K562 (cell line): ENCODE results near the gene NRAP. TPM values are rescaled to one million over a fixed set of nuclear protein-coding genes. Genes with fewer than 3 reads are reported as not detected.

Experiments
- ATAC-seq: fragments of 200-7000 bp; cut with Tn5 transposase; 3 replicates; pipeline ENCODE4 v1.9.1; 2020; ENCODE audit warnings: moderate library complexity
- BruUV-seq: library from RNA; stranded (reverse); fragments of 400-500 nt; replicated peaks from 2 replicates; lab custom pipeline; 2021; lab: Mats Ljungman, UMichigan
- CTCF ChIA-PET: fragments of 300-600 bp; formaldehyde crosslinking; extraction: SDS; loops from one replicate; lab custom pipeline; 2021; ENCODE audit warnings: low intra/inter-chr PET ratio; lab: Yijun Ruan, JAX
- POLR2A ChIA-PET: fragments of 300-600, 350-650 bp; sonication (Branson Sonifier 250); formaldehyde crosslinking; extraction: SDS; loops from one replicate; lab custom pipeline; 2021; ENCODE audit warnings: antibody characterized with exemption, inconsistent platforms; lab: Yijun Ruan, JAX
- DNase-seq, 4 experiments: peaks; one replicate each; pipeline versions ENCODE4 v3.0.0 to v3.0.0-alpha.2; 2011 to 2018; ENCODE audit warnings: low spot score in 3 of 4, mixed read lengths in 3 of 4; ENCODE audit errors: extremely low read depth in 1 of 4
- FAIRE-seq: peaks from 2 replicates; lab custom pipeline; 2011; peaks lifted over from hg19 to GRCh38; lab: Jason Lieb, UNC
- H2AFZ ChIP-seq: 2 replicates; pipeline ENCODE4 v1.6.0; 2011; ENCODE audit warnings: low read depth, low read length, control low read depth, inconsistent platforms
- H3K27ac ChIP-seq: fragments of 200-600 bp; 3 replicates; pipeline ENCODE4 v1.8.0; 2011; ENCODE audit warnings: low read depth, mild to moderate bottlenecking, control low read depth, inconsistent platforms, low read length, moderate library complexity, mixed read lengths; ENCODE audit errors: extremely low read depth
- H3K27me3 ChIP-seq, 2 experiments: fragments of 300-600 bp in 1 of 2; 2 replicates in 1 of 2; 3 replicates in 1 of 2; pipeline versions ENCODE4 v1.6.0 to v1.8.0; 2011; ENCODE audit warnings: inconsistent platforms in 2 of 2, low read length in 2 of 2, mild to moderate bottlenecking in 1 of 2, mixed read lengths in 1 of 2, moderate library complexity in 1 of 2; ENCODE audit not compliant: control insufficient read depth in 2 of 2, insufficient read depth in 2 of 2
- H3K36me3 ChIP-seq: fragments of 300-600 bp; 3 replicates; pipeline ENCODE4 v1.8.0; 2011; ENCODE audit warnings: mild to moderate bottlenecking, low read length, inconsistent platforms; ENCODE audit not compliant: control insufficient read depth, insufficient read depth
- H3K4me1 ChIP-seq, 2 experiments: fragments of 200-600 bp in 1 of 2; replicated peaks in 1 of 2; 2 replicates in 1 of 2; 3 replicates in 1 of 2; pipeline versions ENCODE4 v1.5.1 to v1.8.0; 2011; ENCODE audit warnings: inconsistent platforms in 2 of 2, low read length in 2 of 2, mild to moderate bottlenecking in 1 of 2, mixed read lengths in 1 of 2, moderate library complexity in 1 of 2; ENCODE audit not compliant: control insufficient read depth in 2 of 2, insufficient read depth in 2 of 2
- H3K4me2 ChIP-seq: 2 replicates; pipeline ENCODE4 v1.6.1; 2011; ENCODE audit warnings: low read length, control low read depth, inconsistent platforms, mixed read lengths; ENCODE audit not compliant: insufficient read depth
- H3K4me3 ChIP-seq: fragments of 200-600 bp; sonication (generic), shearing (Covaris generic); 2 replicates; pipeline ENCODE4 v1.5.1; 2016; ENCODE audit warnings: control low read depth, inconsistent platforms
- H3K79me2 ChIP-seq: fragments of 200-600 bp; 3 replicates; pipeline ENCODE4 v1.8.0; 2011; ENCODE audit warnings: low read length, inconsistent platforms; ENCODE audit not compliant: control insufficient read depth, insufficient read depth
- H3K9ac ChIP-seq, 2 experiments: 2 replicates each; pipeline versions ENCODE4 v1.6.0 to v1.6.1; 2011; ENCODE audit warnings: low read depth in 2 of 2, low read length in 2 of 2, control low read depth in 1 of 2, inconsistent platforms in 1 of 2, mild to moderate bottlenecking in 1 of 2, mixed read lengths in 1 of 2; ENCODE audit not compliant: insufficient read depth in 1 of 2
- H3K9me1 ChIP-seq: one replicate; pipeline ENCODE4 v1.6.0; 2011; ENCODE audit warnings: inconsistent platforms, mild to moderate bottlenecking, low read length, moderate library complexity; ENCODE audit not compliant: control insufficient read depth, insufficient read depth
- H3K9me3 ChIP-seq: replicated peaks from 2 replicates; pipeline ENCODE4 v1.5.1; 2011; ENCODE audit warnings: low read depth, low read length, inconsistent platforms; ENCODE audit not compliant: control insufficient read depth, insufficient read depth
- H4K20me1 ChIP-seq: replicated peaks from 2 replicates; pipeline ENCODE4 v1.6.1; 2011; ENCODE audit warnings: low read length, inconsistent platforms, mixed read lengths; ENCODE audit not compliant: control insufficient read depth, insufficient read depth
- DACH1 ChIP-seq: fragments of 450-650 bp; IDR thresholded peaks from 2 replicates; pipeline ENCODE4 v1.6.1; 2018; ENCODE audit not compliant: partially characterized antibody
- ERF ChIP-seq: fragments of 450-650 bp; formaldehyde crosslinking; IDR thresholded peaks from 2 replicates; pipeline ENCODE4 v1.4.0; 2020; ENCODE audit warnings: mild to moderate bottlenecking, mixed read lengths
- KDM1A ChIP-seq, 2 experiments: fragments of 450-650 bp; IDR thresholded peaks; 2 replicates each; pipeline ENCODE4 v1.6.1; 2016; ENCODE audit warnings: mild to moderate bottlenecking in 2 of 2
- SAFB ChIP-seq: fragments of 200-400 bp; formaldehyde crosslinking; IDR thresholded peaks from 2 replicates; pipeline ENCODE4 v1.6.1; 2017; ENCODE audit warnings: low read depth, low read length, borderline replicate concordance
- SIN3A ChIP-seq, 2 experiments: fragments of 150-350 bp in 1 of 2; IDR thresholded peaks; 2 replicates each; pipeline ENCODE4 v1.6.1; 2011 to 2016; ENCODE audit warnings: borderline replicate concordance in 2 of 2, low read depth in 2 of 2, low read length in 2 of 2, mild to moderate bottlenecking in 2 of 2, moderate library complexity in 2 of 2; ENCODE audit not compliant: control insufficient read depth in 1 of 2
- ZFP30 ChIP-seq: fragments of 250-450 bp; sonication (Bioruptor Pico); IDR thresholded peaks from 2 replicates; pipeline ENCODE4 v1.8.0; 2022; ENCODE audit warnings: moderate library complexity, mild to moderate bottlenecking, inconsistent platforms, borderline replicate concordance
- ZNF699 ChIP-seq: fragments of 250-450 bp; sonication (Bioruptor Pico); IDR thresholded peaks from 2 replicates; pipeline ENCODE4 v1.8.0; 2021; ENCODE audit warnings: mild to moderate bottlenecking, moderate library complexity; ENCODE audit not compliant: insufficient replicate concordance
- WGBS: fragments of 100-300 bp; shearing (Covaris generic); methylation state at CpG from one replicate; pipeline ENCODE4 v1.1.6; 2016; ENCODE audit warnings: low coverage, mixed read lengths; ENCODE audit not compliant: insufficient coverage; ENCODE audit errors: missing lambda C conversion rate; 5-methylcytosine and 5-hydroxymethylcytosine counted together
- in situ Hi-C: fragments of 300-500 bp; cut with MboI; formaldehyde crosslinking; loops from 4 replicates; pipeline ENCODE4 v1.15.0; 2018; ENCODE audit warnings: inconsistent platforms, mixed read lengths
- intact Hi-C: fragments of 100-400 bp; cut with micrococcal nuclease; formaldehyde crosslinking; loops from 2 replicates; pipeline ENCODE4 v1.14.2; 2022
- polyA plus RNA-seq, 8 experiments: library from polyadenylated mRNA; depleted of rRNA in 4 of 8; stranded (reverse) in 5 of 8; unstranded in 3 of 8; fragments of >200 nt; fragmentation: Nextera tagmentation in 2 of 8; fragmentation: Illumina TruSeq in 1 of 8; extraction: Ambion mirVana in 2 of 8; extraction: Trizol in 1 of 8; gene quantifications; 2 replicates each; pipeline versions ENCODE4 v1.2.1 to v1.2.3, GENCODE V29; 2011 to 2014; ENCODE audit warnings: inconsistent platforms in 1 of 8, missing spikeins in 1 of 8
- total RNA-seq, 7 experiments: library from RNA; depleted of rRNA in 6 of 7; stranded (reverse); fragments of >200 nt in 6 of 7; fragmentation: Illumina TruSeq in 2 of 7; extraction: Trizol in 2 of 7; gene quantifications; 2 replicates each; pipeline versions ENCODE4 v1.2.1 to v1.2.3, GENCODE V29; 2011 to 2021; ENCODE audit warnings: low replicate concordance in 1 of 7
- TF ChIP-seq, protein P1 (sequence below): fragments of 450-650 bp; IDR thresholded peaks from 2 replicates; pipeline ENCODE4 v1.6.1; 2016; ENCODE audit warnings: borderline replicate concordance
- TF ChIP-seq, protein P2 (sequence below): fragments of 450-650 bp; IDR thresholded peaks from 2 replicates; pipeline ENCODE4 v1.6.1; 2016; ENCODE audit warnings: mild to moderate bottlenecking
- TF ChIP-seq, protein P3 (sequence below): sonication (generic); formaldehyde crosslinking; IDR thresholded peaks from 2 replicates; pipeline ENCODE4 v1.9.0; 2022; ENCODE audit warnings: mild to moderate bottlenecking, missing genetic modification reagents

Gene NRAP
- total and polyA plus RNA-seq, 9 of the 15 experiments (the other 6 are each of a cell fraction or from before 2014, with no cell fraction given) = not detected

DNA sequence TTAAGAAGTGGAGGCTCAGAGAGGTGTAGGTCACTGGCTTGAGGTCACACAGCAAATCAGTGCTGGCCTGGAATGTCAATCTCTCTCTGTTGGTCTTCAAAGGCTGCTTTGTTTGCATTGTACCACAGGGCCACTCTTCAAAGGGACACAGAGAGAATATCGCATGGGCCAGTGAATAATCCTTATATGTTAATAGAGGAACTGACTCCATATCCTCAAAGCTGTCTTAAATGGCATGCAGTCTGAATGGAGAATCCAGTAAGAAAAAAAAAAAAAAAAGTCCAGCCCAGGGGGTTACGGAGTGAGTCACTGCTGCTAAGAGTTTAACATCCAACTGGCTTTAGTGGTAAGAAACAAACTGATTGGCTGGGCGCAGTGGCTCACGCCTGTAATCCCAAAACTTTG, 54.1 kb downstream of the NRAP start:
- TF ChIP-seq SIN3A (IDR thresholded peaks at IDR 0.05; ENCODE audit: borderline replicate concordance in 2 of 2, control insufficient read depth in 1 of 2, low read depth in 2 of 2, low read length in 2 of 2) = no peak
- TF ChIP-seq KDM1A (IDR thresholded peaks at IDR 0.05) = 0 out of 4 replicates have a peak, but pooled peaks of 1 of the 2 experiments have one; percentile 19
- Histone ChIP-seq H3K9ac (no peak overlapping the region), H4K20me1 (no peaks in the 10 kb centered on the region), H3K9me1 (no peaks in the 10 kb centered on the region), H3K79me2 (no peaks in the 10 kb centered on the region), H3K4me1 (no peaks in the 10 kb centered on the region), H3K4me3 (no peak overlapping the region), H3K9me3 (no peaks in the 10 kb centered on the region), H3K36me3 (no peaks in the 10 kb centered on the region), H3K27me3 (peaks cover 0 to 28% of the 10 kb centered on the region in 2 experiments; a peak in 2 of 5 replicates), H2AFZ (no peak overlapping the region), H3K27ac (no peak overlapping the region), H3K4me2 (no peak overlapping the region)
- ChIA-PET POLR2A (no interaction called here), CTCF (no interaction called here)
- WGBS = 0% methylated on average over 1 of the region's 4 CpGs
- intact Hi-C loops (no loop called here), in situ Hi-C loops (no loop called here)
- FAIRE-seq = no peak
- no peak for ATAC-seq
- DNase-seq = no peak
- no TSS peak for BruUV-seq

DNA sequence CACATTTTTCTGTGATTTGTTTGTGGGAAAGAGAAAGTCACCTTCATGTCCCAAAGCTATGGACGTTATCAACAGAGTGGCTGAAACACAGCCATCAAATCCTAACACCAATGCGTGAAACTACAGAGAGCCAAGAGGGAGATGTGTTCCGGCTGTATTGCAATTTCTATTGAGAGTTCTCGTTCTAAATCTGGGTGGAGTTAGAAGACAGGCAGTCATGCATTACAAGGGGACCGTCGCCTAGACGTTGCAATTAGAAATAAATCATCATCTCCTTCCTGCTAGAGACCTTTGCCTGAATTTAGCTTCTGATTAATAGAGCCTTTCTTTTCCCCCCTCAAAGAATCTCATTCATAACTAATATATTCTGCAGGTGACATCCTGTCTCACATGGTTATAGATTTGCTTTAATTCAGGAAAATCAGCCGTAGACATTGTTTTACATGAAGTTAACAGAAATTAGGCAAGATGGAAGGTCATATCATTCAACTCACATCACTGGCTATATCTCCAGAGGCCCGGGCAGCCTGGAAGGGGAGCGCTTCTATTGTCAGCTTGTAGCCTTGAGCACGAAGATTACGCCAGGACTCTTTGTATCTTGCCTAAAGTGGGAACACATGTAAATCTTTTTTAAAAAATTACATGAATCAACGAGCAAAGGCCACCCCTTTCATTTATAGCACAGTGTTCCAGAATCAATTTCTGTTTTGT, 58.4 kb downstream of the NRAP start:
- BruUV-seq = no TSS peak
- intact Hi-C loops (no loop called here), in situ Hi-C loops (no loop called here)
- FAIRE-seq = no peak
- H3K4me2 ChIP-seq = no peak overlapping the region
- ChIA-PET POLR2A (no interaction called here), CTCF (no interaction called here)
- no peaks in the 10 kb centered on the region for H3K9me1 ChIP-seq
- H4K20me1 ChIP-seq = no peaks in the 10 kb centered on the region
- H3K9me3 ChIP-seq = no peaks in the 10 kb centered on the region
- H3K9ac ChIP-seq = no peak overlapping the region
- no peak for DNase-seq
- no peak for ATAC-seq
- no peak overlapping the region for H2AFZ ChIP-seq
- no peak overlapping the region for H3K4me3 ChIP-seq
- H3K27me3 ChIP-seq = peaks cover 0 to 16% of the 10 kb centered on the region in 2 experiments; a peak in 2 of 5 replicates
- no peak overlapping the region for H3K27ac ChIP-seq
- no peaks in the 10 kb centered on the region for H3K36me3 ChIP-seq
- no peaks in the 10 kb centered on the region for H3K79me2 ChIP-seq
- 2% methylated on average over 13 of the region's 13 CpGs for WGBS
- no peaks in the 10 kb centered on the region for H3K4me1 ChIP-seq
- TF ChIP-seq SAFB (no peak), ZNF699 (no peak), DACH1 (no peak), ERF (CRISPR knock-in tag) (no peak), ZFP30 (CRISPR knock-in tag) (no peak)
- TF ChIP-seq, protein P1, sequence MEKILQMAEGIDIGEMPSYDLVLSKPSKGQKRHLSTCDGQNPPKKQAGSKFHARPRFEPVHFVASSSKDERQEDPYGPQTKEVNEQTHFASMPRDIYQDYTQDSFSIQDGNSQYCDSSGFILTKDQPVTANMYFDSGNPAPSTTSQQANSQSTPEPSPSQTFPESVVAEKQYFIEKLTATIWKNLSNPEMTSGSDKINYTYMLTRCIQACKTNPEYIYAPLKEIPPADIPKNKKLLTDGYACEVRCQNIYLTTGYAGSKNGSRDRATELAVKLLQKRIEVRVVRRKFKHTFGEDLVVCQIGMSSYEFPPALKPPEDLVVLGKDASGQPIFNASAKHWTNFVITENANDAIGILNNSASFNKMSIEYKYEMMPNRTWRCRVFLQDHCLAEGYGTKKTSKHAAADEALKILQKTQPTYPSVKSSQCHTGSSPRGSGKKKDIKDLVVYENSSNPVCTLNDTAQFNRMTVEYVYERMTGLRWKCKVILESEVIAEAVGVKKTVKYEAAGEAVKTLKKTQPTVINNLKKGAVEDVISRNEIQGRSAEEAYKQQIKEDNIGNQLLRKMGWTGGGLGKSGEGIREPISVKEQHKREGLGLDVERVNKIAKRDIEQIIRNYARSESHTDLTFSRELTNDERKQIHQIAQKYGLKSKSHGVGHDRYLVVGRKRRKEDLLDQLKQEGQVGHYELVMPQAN = no peak
- TF ChIP-seq, protein P2, sequence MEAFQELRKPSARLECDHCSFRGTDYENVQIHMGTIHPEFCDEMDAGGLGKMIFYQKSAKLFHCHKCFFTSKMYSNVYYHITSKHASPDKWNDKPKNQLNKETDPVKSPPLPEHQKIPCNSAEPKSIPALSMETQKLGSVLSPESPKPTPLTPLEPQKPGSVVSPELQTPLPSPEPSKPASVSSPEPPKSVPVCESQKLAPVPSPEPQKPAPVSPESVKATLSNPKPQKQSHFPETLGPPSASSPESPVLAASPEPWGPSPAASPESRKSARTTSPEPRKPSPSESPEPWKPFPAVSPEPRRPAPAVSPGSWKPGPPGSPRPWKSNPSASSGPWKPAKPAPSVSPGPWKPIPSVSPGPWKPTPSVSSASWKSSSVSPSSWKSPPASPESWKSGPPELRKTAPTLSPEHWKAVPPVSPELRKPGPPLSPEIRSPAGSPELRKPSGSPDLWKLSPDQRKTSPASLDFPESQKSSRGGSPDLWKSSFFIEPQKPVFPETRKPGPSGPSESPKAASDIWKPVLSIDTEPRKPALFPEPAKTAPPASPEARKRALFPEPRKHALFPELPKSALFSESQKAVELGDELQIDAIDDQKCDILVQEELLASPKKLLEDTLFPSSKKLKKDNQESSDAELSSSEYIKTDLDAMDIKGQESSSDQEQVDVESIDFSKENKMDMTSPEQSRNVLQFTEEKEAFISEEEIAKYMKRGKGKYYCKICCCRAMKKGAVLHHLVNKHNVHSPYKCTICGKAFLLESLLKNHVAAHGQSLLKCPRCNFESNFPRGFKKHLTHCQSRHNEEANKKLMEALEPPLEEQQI = no peak
- TF ChIP-seq, protein P3, sequence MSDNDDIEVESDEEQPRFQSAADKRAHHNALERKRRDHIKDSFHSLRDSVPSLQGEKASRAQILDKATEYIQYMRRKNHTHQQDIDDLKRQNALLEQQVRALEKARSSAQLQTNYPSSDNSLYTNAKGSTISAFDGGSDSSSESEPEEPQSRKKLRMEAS = no peak
